Endothelial cell of umbilical vein (primary cell): ENCODE results near the gene MB21D2. TPM values are rescaled to one million over a fixed set of nuclear protein-coding genes. Genes with fewer than 3 reads are reported as not detected.

ENCODE experiments used
- BruUV-seq: library from RNA; stranded (reverse); fragments of 400-500 nt; replicated peaks from 2 replicates; lab custom pipeline; 2021; lab: Mats Ljungman, UMichigan
- CTCF ChIA-PET: fragments of 300-600, 350-600 bp; sonication (Branson Sonifier 250); formaldehyde crosslinking; loops from one replicate; lab custom pipeline; 2021; ENCODE audit warnings: antibody characterized with exemption, inconsistent platforms; lab: Charles Lee
- POLR2A ChIA-PET: fragments of 300-600, 350-600 bp; sonication (Branson Sonifier 250); formaldehyde crosslinking; loops from one replicate; lab custom pipeline; 2021; ENCODE audit warnings: antibody characterized with exemption, inconsistent platforms; lab: Charles Lee
- DNase-seq: peaks from one replicate; pipeline ENCODE4 v3.0.0-alpha.2; 2011; ENCODE audit warnings: low read depth, low spot score
- FAIRE-seq: peaks from 2 replicates; lab custom pipeline; 2011; peaks lifted over from hg19 to GRCh38; lab: Jason Lieb, UNC
- H2AFZ ChIP-seq: 2 replicates; pipeline ENCODE4 v1.6.0; 2012; ENCODE audit warnings: low read depth, low read length, control low read depth, inconsistent platforms
- H3K27ac ChIP-seq: 2 replicates; pipeline ENCODE4 v1.5.1; 2011; ENCODE audit warnings: low read depth, mild to moderate bottlenecking, control low read depth, low read length, moderate library complexity; ENCODE audit not compliant: insufficient read depth
- H3K27me3 ChIP-seq, 2 experiments: 2 replicates each; pipeline versions ENCODE4 v1.6.0 to v1.6.1; 2011; ENCODE audit warnings: low read length in 2 of 2, mixed read lengths in 1 of 2; ENCODE audit not compliant: control insufficient read depth in 2 of 2, insufficient read depth in 2 of 2
- H3K36me3 ChIP-seq, 2 experiments: 2 replicates in 1 of 2; 3 replicates in 1 of 2; pipeline ENCODE4 v1.5.1; 2011; ENCODE audit warnings: low read length in 2 of 2, mild to moderate bottlenecking in 1 of 2, moderate library complexity in 1 of 2; ENCODE audit not compliant: control insufficient read depth in 2 of 2, insufficient read depth in 2 of 2; ENCODE audit errors: extremely low read depth in 1 of 2
- H3K4me1 ChIP-seq: 3 replicates; pipeline ENCODE4 v1.5.1; 2011; ENCODE audit warnings: mild to moderate bottlenecking, low read length; ENCODE audit not compliant: control insufficient read depth, insufficient read depth; ENCODE audit errors: extremely low read depth
- H3K4me2 ChIP-seq: 2 replicates; pipeline ENCODE4 v1.6.1; 2011; ENCODE audit warnings: low read length, control low read depth, mixed read lengths; ENCODE audit not compliant: insufficient read depth
- H3K4me3 ChIP-seq, 3 experiments: fragments of 200-600 bp in 1 of 3; sonication (generic), shearing (Covaris generic) in 1 of 3; replicated peaks in 1 of 3; 2 replicates each; pipeline ENCODE4 v1.5.1; 2011 to 2016; ENCODE audit warnings: control low read depth in 3 of 3, low read length in 3 of 3, mild to moderate bottlenecking in 2 of 3, inconsistent platforms in 1 of 3, low read depth in 1 of 3, moderate library complexity in 1 of 3; ENCODE audit not compliant: insufficient read depth in 1 of 3
- H3K79me2 ChIP-seq: 2 replicates; pipeline ENCODE4 v1.6.0; 2012; ENCODE audit warnings: low read length, inconsistent platforms; ENCODE audit not compliant: control insufficient read depth, insufficient read depth
- H3K9ac ChIP-seq: replicated peaks from 2 replicates; pipeline ENCODE3; 2011; ENCODE audit warnings: low read length, control low read depth; ENCODE audit not compliant: insufficient read depth; ENCODE audit errors: extremely low read depth
- H3K9me1 ChIP-seq: replicated peaks from 3 replicates; pipeline ENCODE4 v1.6.0; 2011; ENCODE audit warnings: mild to moderate bottlenecking, low read length; ENCODE audit not compliant: control insufficient read depth, insufficient read depth; ENCODE audit errors: extremely low read depth
- H3K9me3 ChIP-seq: replicated peaks from 2 replicates; pipeline ENCODE4 v1.5.1; 2012; ENCODE audit warnings: low read length, inconsistent platforms; ENCODE audit not compliant: control insufficient read depth, insufficient read depth
- H4K20me1 ChIP-seq: replicated peaks from 2 replicates; pipeline ENCODE3; 2011; ENCODE audit warnings: mild to moderate bottlenecking, low read length; ENCODE audit not compliant: control insufficient read depth, insufficient read depth; ENCODE audit errors: extremely low read depth
- CTCF ChIP-seq, 2 donors: IDR thresholded peaks; 1 replicate in 1 of 2; 2 replicates in 1 of 2; pipeline ENCODE4 v1.5.1; 2011; ENCODE audit warnings: low read length in 2 of 2, mild to moderate bottlenecking in 2 of 2, moderate library complexity in 2 of 2, control low read depth in 1 of 2, inconsistent platforms in 1 of 2, low read depth in 1 of 2; ENCODE audit not compliant: insufficient read depth in 1 of 2; ENCODE audit errors: extremely low read depth in 1 of 2
- EZH2 ChIP-seq: IDR thresholded peaks from 2 replicates; pipeline ENCODE4 v1.6.1; 2012; ENCODE audit warnings: borderline replicate concordance, low read depth, mild to moderate bottlenecking, moderate library complexity, low read length, inconsistent platforms; ENCODE audit not compliant: severe bottlenecking
- FOS ChIP-seq: IDR thresholded peaks from 2 replicates; pipeline ENCODE4 v1.6.1; 2011; ENCODE audit warnings: mild to moderate bottlenecking, low read length, moderate library complexity, borderline replicate concordance; ENCODE audit not compliant: insufficient read depth
- GATA2 ChIP-seq: IDR thresholded peaks from 2 replicates; pipeline ENCODE4 v1.7.0; 2011; ENCODE audit warnings: low read depth, mild to moderate bottlenecking, moderate library complexity, mixed read lengths, low read length; ENCODE audit not compliant: insufficient read length, insufficient read depth
- JUN ChIP-seq: IDR thresholded peaks from 2 replicates; pipeline ENCODE4 v1.6.1; 2011; ENCODE audit warnings: borderline replicate concordance, low read depth; ENCODE audit not compliant: insufficient read length, insufficient read depth
- MAX ChIP-seq: IDR thresholded peaks from 2 replicates; pipeline ENCODE4 v1.6.1; 2011; ENCODE audit not compliant: insufficient read depth, insufficient read length
- POLR2AphosphoS5 ChIP-seq: IDR thresholded peaks from 2 replicates; pipeline ENCODE4 v1.6.1; 2012; ENCODE audit warnings: low read depth, mild to moderate bottlenecking, control low read depth, low read length, moderate library complexity; ENCODE audit not compliant: insufficient read depth
- dilution Hi-C: fragments of 300-500 bp; cut with MboI; formaldehyde crosslinking; loops from one replicate; pipeline ENCODE4 v1.15.0; 2019; ENCODE audit warnings: low sequenced_read_pairs; ENCODE audit not compliant: extremely low pct_ligation_motif_present
- intact Hi-C: fragments of 100-400 bp; cut with micrococcal nuclease; formaldehyde crosslinking; loops from one replicate; pipeline ENCODE4 v1.10.0; 2022
- polyA plus RNA-seq, 4 experiments: library from polyadenylated mRNA; depleted of rRNA in 3 of 4; stranded (reverse) in 3 of 4; unstranded in 1 of 4; fragments of >200 nt; gene quantifications; 2 replicates each; pipeline versions ENCODE4 v1.2.1 to v1.2.3, GENCODE V29; 2011 to 2012; ENCODE audit warnings: missing spikeins in 1 of 4
- total RNA-seq: library from RNA; stranded (reverse); gene quantifications from 2 replicates; pipeline ENCODE4 v1.2.3, GENCODE V29; 2021

Gene MB21D2
- total and polyA plus RNA-seq, 2 donors (not counting 3 experiments of a cell fraction or from before 2014, with no cell fraction given): 6.7 to 7.4 TPM

GRCh38 chr3:192845526-192845855, 72.2 kb downstream of the MB21D2 start:
- dilution Hi-C loops: no loop called here
- H4K20me1 ChIP-seq: no peaks in the 10 kb centered on the region
- no TSS peak for BruUV-seq

More at GRCh38 chr3:192845526-192845855, 72.2 kb downstream of the MB21D2 start:
- TF ChIP-seq MAX (no peak), EZH2 (no peak), CTCF (IDR thresholded peaks at IDR 0.05; ENCODE audit: extremely low read depth in 1 of 2, insufficient read depth in 1 of 2, low read depth in 1 of 2, low read length in 2 of 2) (no peak), GATA2 (no peak), POLR2AphosphoS5 (no peak), FOS (no peak), JUN (no peak)
- H3K79me2 ChIP-seq: no peaks in the 10 kb centered on the region
- FAIRE-seq: peak; percentile 31
- H3K4me1 ChIP-seq: peaks cover 8% of the 10 kb centered on the region
- intact Hi-C loops: no loop called here
- H3K4me2 ChIP-seq: no peak overlapping the region
- H3K36me3 ChIP-seq: no peaks in the 10 kb centered on the region
- CTCF ChIA-PET: interaction anchor here (1.1 kb wide), 1 partner anchor 32 kb away, joined by 3 read pairs; no protein-coding TSS in a partner anchor
- POLR2A ChIA-PET: interaction anchor here (0.7 kb wide), 1 partner anchor 13 kb away, joined by 3 read pairs; no protein-coding TSS in a partner anchor
- H3K9me1 ChIP-seq: no peaks in the 10 kb centered on the region
- no peak overlapping the region for H3K4me3 ChIP-seq
- H3K9me3 ChIP-seq: no peaks in the 10 kb centered on the region
- no peak overlapping the region for H2AFZ ChIP-seq
- no peak overlapping the region for H3K27ac ChIP-seq
- H3K9ac ChIP-seq: no peak overlapping the region
- DNase-seq: no peak
- H3K27me3 ChIP-seq: no peaks in the 10 kb centered on the region
